ENCODE data around the gene SEC24D. TPM values are rescaled to one million over a fixed set of nuclear protein-coding genes. Genes with fewer than 3 reads are reported as not detected.

SEC24D gene
- total RNA-seq, 1 experiment from 2014 or later, result 13.4 TPM

DNA sequence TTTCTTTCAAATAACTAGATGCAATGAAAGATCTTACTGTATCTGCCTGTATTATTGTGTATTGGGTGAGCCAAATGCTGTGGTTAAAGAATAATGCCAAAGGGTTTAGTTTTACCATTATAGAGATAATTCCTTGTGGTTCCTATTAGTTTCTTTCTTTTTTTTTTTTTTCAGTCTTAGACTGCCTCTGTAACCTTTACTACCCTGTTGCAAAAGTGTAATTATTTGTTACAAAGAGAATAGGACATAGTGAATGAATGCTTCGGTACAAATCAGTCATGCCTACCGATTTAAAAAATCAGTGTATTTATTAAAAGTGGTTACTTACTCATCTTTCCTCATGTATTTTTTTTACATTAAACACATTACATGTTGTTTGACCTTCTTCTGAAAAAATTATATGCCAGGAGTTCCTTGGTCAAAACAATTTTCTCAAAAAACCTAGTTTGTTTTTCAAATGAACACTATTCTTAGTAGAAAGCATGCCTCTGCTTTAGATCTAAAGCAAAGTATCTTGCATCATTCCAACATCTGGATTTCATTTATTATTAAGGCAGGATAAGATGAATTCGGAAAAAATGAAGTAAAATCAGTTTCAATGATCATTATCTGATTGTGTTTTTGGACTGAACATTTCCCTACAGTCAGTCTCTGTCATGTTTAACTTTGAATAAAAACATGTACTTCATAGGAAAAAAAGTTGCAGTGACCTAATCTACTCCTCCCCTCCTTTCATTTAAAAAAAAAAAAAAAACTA, 31.6 kb upstream of the SEC24D start:
- no peak for DNase-seq (ENCODE audit: low read depth, low spot score)
- POLR2A ChIA-PET, result no interaction called here
- Histone ChIP-seq H3K36me3 (ENCODE audit: control insufficient read depth, insufficient read depth, low read length) (no peaks in the 10 kb centered on the region), H3K4me3 (ENCODE audit: low read depth in 2 of 2, low read length in 2 of 2) (no peak overlapping the region), H3K4me1 (ENCODE audit: control insufficient read depth, insufficient read depth, low read length) (no peaks in the 10 kb centered on the region), H3K9me3 (ENCODE audit: control insufficient read depth, insufficient read depth, low read depth, low read length) (no peaks in the 10 kb centered on the region), H3K27me3 (ENCODE audit: control insufficient read depth, insufficient read depth, low read length) (no peaks in the 10 kb centered on the region), H3K27ac (ENCODE audit: low read length) (no peak overlapping the region)
- ATAC-seq, result no peak
- BruUV-seq (replicated peaks), result no TSS peak
- intact Hi-C loops (cut with micrococcal nuclease; ENCODE audit: unreplicated experiment) (no loop called here), in situ Hi-C loops (cut with HindIII; ENCODE audit: low pct_unique_long_range_greater_than_20kb, low sequenced_read_pairs) (no loop called here)
- CTCF ChIA-PET, result no interaction called here
- TF ChIP-seq TCF7L2 (IDR thresholded peaks at IDR 0.05; ENCODE audit: low read depth, low read length) (no peak), SIN3A (IDR thresholded peaks at IDR 0.05; ENCODE audit: borderline replicate concordance, insufficient read depth, low read depth, low read length) (no peak), POLR2AphosphoS5 (IDR thresholded peaks at IDR 0.05; ENCODE audit: low read depth, low read length) (no peak)
- TF ChIP-seq, protein P1, sequence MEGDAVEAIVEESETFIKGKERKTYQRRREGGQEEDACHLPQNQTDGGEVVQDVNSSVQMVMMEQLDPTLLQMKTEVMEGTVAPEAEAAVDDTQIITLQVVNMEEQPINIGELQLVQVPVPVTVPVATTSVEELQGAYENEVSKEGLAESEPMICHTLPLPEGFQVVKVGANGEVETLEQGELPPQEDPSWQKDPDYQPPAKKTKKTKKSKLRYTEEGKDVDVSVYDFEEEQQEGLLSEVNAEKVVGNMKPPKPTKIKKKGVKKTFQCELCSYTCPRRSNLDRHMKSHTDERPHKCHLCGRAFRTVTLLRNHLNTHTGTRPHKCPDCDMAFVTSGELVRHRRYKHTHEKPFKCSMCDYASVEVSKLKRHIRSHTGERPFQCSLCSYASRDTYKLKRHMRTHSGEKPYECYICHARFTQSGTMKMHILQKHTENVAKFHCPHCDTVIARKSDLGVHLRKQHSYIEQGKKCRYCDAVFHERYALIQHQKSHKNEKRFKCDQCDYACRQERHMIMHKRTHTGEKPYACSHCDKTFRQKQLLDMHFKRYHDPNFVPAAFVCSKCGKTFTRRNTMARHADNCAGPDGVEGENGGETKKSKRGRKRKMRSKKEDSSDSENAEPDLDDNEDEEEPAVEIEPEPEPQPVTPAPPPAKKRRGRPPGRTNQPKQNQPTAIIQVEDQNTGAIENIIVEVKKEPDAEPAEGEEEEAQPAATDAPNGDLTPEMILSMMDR (IDR thresholded peaks at IDR 0.05), result no peak
- TF ChIP-seq, protein P2, sequence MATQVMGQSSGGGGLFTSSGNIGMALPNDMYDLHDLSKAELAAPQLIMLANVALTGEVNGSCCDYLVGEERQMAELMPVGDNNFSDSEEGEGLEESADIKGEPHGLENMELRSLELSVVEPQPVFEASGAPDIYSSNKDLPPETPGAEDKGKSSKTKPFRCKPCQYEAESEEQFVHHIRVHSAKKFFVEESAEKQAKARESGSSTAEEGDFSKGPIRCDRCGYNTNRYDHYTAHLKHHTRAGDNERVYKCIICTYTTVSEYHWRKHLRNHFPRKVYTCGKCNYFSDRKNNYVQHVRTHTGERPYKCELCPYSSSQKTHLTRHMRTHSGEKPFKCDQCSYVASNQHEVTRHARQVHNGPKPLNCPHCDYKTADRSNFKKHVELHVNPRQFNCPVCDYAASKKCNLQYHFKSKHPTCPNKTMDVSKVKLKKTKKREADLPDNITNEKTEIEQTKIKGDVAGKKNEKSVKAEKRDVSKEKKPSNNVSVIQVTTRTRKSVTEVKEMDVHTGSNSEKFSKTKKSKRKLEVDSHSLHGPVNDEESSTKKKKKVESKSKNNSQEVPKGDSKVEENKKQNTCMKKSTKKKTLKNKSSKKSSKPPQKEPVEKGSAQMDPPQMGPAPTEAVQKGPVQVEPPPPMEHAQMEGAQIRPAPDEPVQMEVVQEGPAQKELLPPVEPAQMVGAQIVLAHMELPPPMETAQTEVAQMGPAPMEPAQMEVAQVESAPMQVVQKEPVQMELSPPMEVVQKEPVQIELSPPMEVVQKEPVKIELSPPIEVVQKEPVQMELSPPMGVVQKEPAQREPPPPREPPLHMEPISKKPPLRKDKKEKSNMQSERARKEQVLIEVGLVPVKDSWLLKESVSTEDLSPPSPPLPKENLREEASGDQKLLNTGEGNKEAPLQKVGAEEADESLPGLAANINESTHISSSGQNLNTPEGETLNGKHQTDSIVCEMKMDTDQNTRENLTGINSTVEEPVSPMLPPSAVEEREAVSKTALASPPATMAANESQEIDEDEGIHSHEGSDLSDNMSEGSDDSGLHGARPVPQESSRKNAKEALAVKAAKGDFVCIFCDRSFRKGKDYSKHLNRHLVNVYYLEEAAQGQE (IDR thresholded peaks at IDR 0.05; ENCODE audit: insufficient read depth in 1 of 2, low read depth in 2 of 2, low read length in 1 of 2), result no peak

DNA sequence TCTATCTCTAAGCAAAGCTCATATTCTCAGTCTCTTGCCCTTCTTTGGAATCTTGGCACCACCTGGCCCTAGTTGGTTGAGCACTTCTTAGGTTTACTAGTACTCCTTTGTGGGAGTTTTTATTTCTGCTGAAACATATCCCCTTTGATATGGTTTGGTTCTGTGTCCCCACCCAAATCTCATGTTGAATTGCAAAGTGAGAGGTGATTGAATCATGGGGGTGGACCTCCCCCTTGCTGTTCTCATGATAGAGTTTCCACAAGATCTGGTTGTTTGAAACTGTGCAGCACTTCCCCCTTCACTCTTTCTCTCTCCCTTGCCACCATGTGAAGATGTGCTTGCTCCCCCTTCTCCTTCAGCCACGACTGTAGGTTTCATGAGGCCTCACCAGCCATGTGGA, 30.5 kb upstream of the SEC24D start:
- POLR2A ChIA-PET, result no interaction called here
- Histone ChIP-seq H3K4me1 (ENCODE audit: control insufficient read depth, insufficient read depth, low read length) (no peaks in the 10 kb centered on the region), H3K27ac (ENCODE audit: low read length) (no peak overlapping the region), H3K36me3 (ENCODE audit: control insufficient read depth, insufficient read depth, low read length) (no peaks in the 10 kb centered on the region), H3K27me3 (ENCODE audit: control insufficient read depth, insufficient read depth, low read length) (no peaks in the 10 kb centered on the region), H3K4me3 (ENCODE audit: low read depth in 2 of 2, low read length in 2 of 2) (no peak overlapping the region), H3K9me3 (ENCODE audit: control insufficient read depth, insufficient read depth, low read depth, low read length) (no peaks in the 10 kb centered on the region)
- CTCF ChIA-PET, result no interaction called here
- TF ChIP-seq, protein P2 (IDR thresholded peaks at IDR 0.05; ENCODE audit: insufficient read depth in 1 of 2, low read depth in 2 of 2, low read length in 1 of 2), result no peak
- TF ChIP-seq SIN3A (IDR thresholded peaks at IDR 0.05; ENCODE audit: borderline replicate concordance, insufficient read depth, low read depth, low read length) (no peak), TCF7L2 (IDR thresholded peaks at IDR 0.05; ENCODE audit: low read depth, low read length) (no peak), POLR2AphosphoS5 (IDR thresholded peaks at IDR 0.05; ENCODE audit: low read depth, low read length) (no peak)
- TF ChIP-seq, protein P1 (IDR thresholded peaks at IDR 0.05), result no peak
- DNase-seq (ENCODE audit: low read depth, low spot score), result no peak
- intact Hi-C loops (cut with micrococcal nuclease; ENCODE audit: unreplicated experiment) (no loop called here), in situ Hi-C loops (cut with HindIII; ENCODE audit: low pct_unique_long_range_greater_than_20kb, low sequenced_read_pairs) (no loop called here)
- no peak for ATAC-seq
- no TSS peak for BruUV-seq (replicated peaks)

Measured in Panc1 (cell line).